BLaER1 (cell line): ENCODE data around the gene MZB1.
A peak's percentile ranks its signal among the peaks of the same experiment; 100 is the strongest.

Experiments
- H3K27ac ChIP-seq: shearing (Covaris generic); formaldehyde crosslinking; 2 replicates; pipeline ENCODE4 v1.8.1; 2022
- H3K27me3 ChIP-seq: shearing (Covaris generic); formaldehyde crosslinking; 2 replicates; pipeline ENCODE4 v1.8.1; 2022
- H3K36me3 ChIP-seq: shearing (Covaris generic); formaldehyde crosslinking; 2 replicates; pipeline ENCODE4 v1.8.1; 2022
- H3K4me1 ChIP-seq: shearing (Covaris generic); formaldehyde crosslinking; 2 replicates; pipeline ENCODE4 v1.8.1; 2022
- H3K4me2 ChIP-seq: shearing (Covaris generic); formaldehyde crosslinking; 2 replicates; pipeline ENCODE4 v1.8.1; 2022
- H3K4me3 ChIP-seq: shearing (Covaris generic); formaldehyde crosslinking; 2 replicates; pipeline ENCODE4 v1.8.1; 2022
- H3K9ac ChIP-seq: shearing (Covaris generic); formaldehyde crosslinking; 2 replicates; pipeline ENCODE4 v1.8.1; 2022
- H3K9me3 ChIP-seq: shearing (Covaris generic); formaldehyde crosslinking; 2 replicates; pipeline ENCODE4 v1.8.1; 2022
- H4K20me1 ChIP-seq: shearing (Covaris generic); formaldehyde crosslinking; 2 replicates; pipeline ENCODE4 v1.8.1; 2022
- Cebpa-rat ChIP-seq: shearing (Covaris generic); IDR thresholded peaks from 2 replicates; pipeline ENCODE4 v1.8.1; 2022

Gene MZB1

GRCh38 chr5:139386050-139386438, 3.7 kb downstream of the MZB1 start:
- Histone ChIP-seq H3K9me3 (no peaks in the 10 kb centered on the region), H3K9ac (peak overlapping the region; percentile 98), H3K4me1 (peaks cover 82% of the 10 kb centered on the region), H3K36me3 (peaks cover 17% of the 10 kb centered on the region; the same call in 1 of the 2 replicates), H3K4me3 (peak overlapping the region; percentile 78), H3K27ac (peak overlapping the region; percentile 100), H3K4me2 (peak overlapping the region; percentile 99), H3K27me3 (no peaks in the 10 kb centered on the region), H4K20me1 (peaks cover 24% of the 10 kb centered on the region)
- peak; percentile 79 for TF ChIP-seq Cebpa-rat

GRCh38 chr5:139385061-139386049, 4.4 kb downstream of the MZB1 start:
- Histone ChIP-seq H3K9ac (peak overlapping the region; percentile 98), H3K4me2 (peak overlapping the region; percentile 99), H3K27me3 (no peaks in the 10 kb centered on the region), H3K36me3 (peaks cover 18% of the 10 kb centered on the region; the same call in 1 of the 2 replicates), H3K4me1 (peaks cover 82% of the 10 kb centered on the region), H3K27ac (peak overlapping the region; percentile 100), H3K9me3 (no peaks in the 10 kb centered on the region), H3K4me3 (peak overlapping the region; percentile 78), H4K20me1 (peaks cover 24% of the 10 kb centered on the region)
- TF ChIP-seq Cebpa-rat = no peak

- peak overlapping the region; percentile 98 for H3K9ac ChIP-seq
- H3K4me1 ChIP-seq = peaks cover 83% of the 10 kb centered on the region
- no peaks in the 10 kb centered on the region for H3K9me3 ChIP-seq
- peak overlapping the region; percentile 100 for H3K27ac ChIP-seq
- H3K4me2 ChIP-seq = peak overlapping the region; percentile 99
- no peak for TF ChIP-seq Cebpa-rat
- H4K20me1 ChIP-seq = peaks cover 24% of the 10 kb centered on the region
- peaks cover 25% of the 10 kb centered on the region; the same call in 1 of the 2 replicates for H3K36me3 ChIP-seq
- no peaks in the 10 kb centered on the region for H3K27me3 ChIP-seq
- peak overlapping the region; percentile 78 for H3K4me3 ChIP-seq
Observed at GRCh38 chr5:139384591-139385051, 5.1 kb downstream of the MZB1 start.

- Histone ChIP-seq H3K27ac (peak overlapping the region; percentile 100), H3K9ac (peak overlapping the region; percentile 98)
Observed at GRCh38 chr5:139383993-139384590, 5.6 kb downstream of the MZB1 start.

GRCh38 chr5:139383275-139383992, 6.3 kb downstream of the MZB1 start, which contains the start of gene SLC23A1:
Gene SLC23A1 (minus strand): TSS chr5:139383297. CDS start chr5:139383253, 44 bp downstream.
- H3K9me3 ChIP-seq = no peaks in the 10 kb centered on the region
- peak; percentile 90 for TF ChIP-seq Cebpa-rat
- H3K4me2 ChIP-seq = peak within 1 kb of the TSS; percentile 99
- no peaks in the 10 kb centered on the region for H3K27me3 ChIP-seq
- peaks cover 34% of the 10 kb centered on the region for H3K36me3 ChIP-seq
- H3K4me1 ChIP-seq = peaks cover 91% of the 10 kb centered on the region
- H3K9ac ChIP-seq = peak within 1 kb of the TSS; percentile 98
- peaks cover 24% of the 10 kb centered on the region for H4K20me1 ChIP-seq
- peak within 1 kb of the TSS; percentile 100 for H3K27ac ChIP-seq
- peak within 1 kb of the TSS; percentile 78 for H3K4me3 ChIP-seq

More at GRCh38 chr5:139383993-139384590, 5.6 kb downstream of the MZB1 start:
- Histone ChIP-seq H3K4me3 (peak overlapping the region; percentile 78), H3K9me3 (no peaks in the 10 kb centered on the region), H3K4me2 (peak overlapping the region; percentile 99), H3K27me3 (no peaks in the 10 kb centered on the region), H3K4me1 (peaks cover 88% of the 10 kb centered on the region), H4K20me1 (peaks cover 24% of the 10 kb centered on the region), H3K36me3 (peaks cover 28% of the 10 kb centered on the region; the same call in 1 of the 2 replicates)
- TF ChIP-seq Cebpa-rat = no peak

GRCh38 chr5:139382807-139383206, 6.9 kb downstream of the MZB1 start:
- Histone ChIP-seq H3K4me3 (no peak overlapping the region), H3K9ac (peak overlapping the region; percentile 61)

GRCh38 chr5:139381837-139382761, 7.6 kb downstream of the MZB1 start:
- Histone ChIP-seq H3K27me3 (no peaks in the 10 kb centered on the region), H3K4me2 (peak overlapping the region; percentile 99), H4K20me1 (peaks cover 24% of the 10 kb centered on the region), H3K27ac (peak overlapping the region; percentile 74), H3K36me3 (peaks cover 42% of the 10 kb centered on the region), H3K9me3 (no peaks in the 10 kb centered on the region), H3K4me1 (peaks cover 82% of the 10 kb centered on the region), H3K9ac (peak overlapping the region; percentile 61), H3K4me3 (0 out of 2 replicates have a peak overlapping the region, but pooled peaks have one; percentile 8)
- TF ChIP-seq Cebpa-rat = no peak

More at GRCh38 chr5:139382807-139383206, 6.9 kb downstream of the MZB1 start:
- peaks cover 24% of the 10 kb centered on the region for H4K20me1 ChIP-seq
- no peak for TF ChIP-seq Cebpa-rat
- H3K27ac ChIP-seq = peak overlapping the region; percentile 74
- H3K27me3 ChIP-seq = no peaks in the 10 kb centered on the region
- H3K36me3 ChIP-seq = peaks cover 41% of the 10 kb centered on the region
- H3K4me1 ChIP-seq = peaks cover 89% of the 10 kb centered on the region
- no peaks in the 10 kb centered on the region for H3K9me3 ChIP-seq
- peak overlapping the region; percentile 99 for H3K4me2 ChIP-seq

GRCh38 chr5:139379626-139380449, 9.9 kb downstream of the MZB1 start:
- H3K4me1 ChIP-seq = peaks cover 59% of the 10 kb centered on the region
- peak overlapping the region; percentile 58 for H3K27ac ChIP-seq
- H3K9me3 ChIP-seq = no peaks in the 10 kb centered on the region
- no peaks in the 10 kb centered on the region for H3K27me3 ChIP-seq
- peaks cover 49% of the 10 kb centered on the region for H3K36me3 ChIP-seq
- no peak overlapping the region for H3K9ac ChIP-seq
- no peak overlapping the region for H3K4me3 ChIP-seq
- H4K20me1 ChIP-seq = peaks cover 23% of the 10 kb centered on the region
- TF ChIP-seq Cebpa-rat = no peak
- H3K4me2 ChIP-seq = peak overlapping the region; percentile 99
